Nephron (organoid): ENCODE measurements around the gene CBX7.

Source experiments
- H3K27ac Mint-ChIP-seq, 3 experiments: 2 replicates each; pipeline ENCODE4 v1.8.0; 2020; ENCODE audit warnings: mixed read lengths in 3 of 3, mild to moderate bottlenecking in 2 of 3, moderate library complexity in 1 of 3
- H3K27me3 Mint-ChIP-seq: 2 replicates; pipeline ENCODE4 v1.8.0; 2021; ENCODE audit warnings: low read depth, mild to moderate bottlenecking, moderate library complexity, mixed read lengths
- H3K36me3 Mint-ChIP-seq: 2 replicates; pipeline ENCODE4 v1.8.0; 2020; ENCODE audit warnings: low read depth, mixed read lengths
- H3K4me1 Mint-ChIP-seq: 2 replicates; pipeline ENCODE4 v1.8.0; 2020; ENCODE audit warnings: mixed read lengths
- H3K4me3 Mint-ChIP-seq, 3 experiments: 2 replicates each; pipeline ENCODE4 v1.8.0; 2020; ENCODE audit warnings: mild to moderate bottlenecking in 3 of 3, mixed read lengths in 3 of 3, moderate library complexity in 2 of 3
- H3K9me3 Mint-ChIP-seq: 2 replicates; pipeline ENCODE4 v1.8.0; 2020; ENCODE audit warnings: mixed read lengths
- TF ChIP-seq, protein P1 (sequence below), 3 experiments: fragments of 200-600 bp; sonication (generic); IDR thresholded peaks; one replicate each; pipeline ENCODE4 v1.5.0; 2021; ENCODE audit warnings: antibody characterized with exemption in 3 of 3; ENCODE audit not compliant: unreplicated experiment in 3 of 3

CBX7 gene

DNA sequence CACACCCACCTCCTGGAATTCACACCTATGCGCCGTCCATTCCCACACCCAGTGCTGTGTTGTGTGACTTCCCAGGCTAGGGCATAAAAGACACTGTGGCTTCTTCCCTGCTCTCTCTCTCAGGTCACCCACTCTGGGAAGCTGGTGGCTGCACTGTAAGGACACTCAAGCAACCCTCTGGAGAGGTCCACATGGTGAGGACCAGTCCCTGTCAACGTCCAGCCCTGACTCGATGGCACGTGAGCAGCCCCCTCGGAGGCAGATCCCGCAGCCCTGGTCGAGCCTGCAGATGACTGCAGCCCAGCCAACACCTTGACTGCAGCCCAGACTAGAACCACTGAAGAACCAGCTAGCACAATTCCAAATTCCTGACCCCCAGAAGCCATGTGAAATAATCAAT, 16.2 kb downstream of the CBX7 start:
- Mint-ChIP-seq H3K4me1 (no peaks in the 10 kb centered on the region), H3K27ac (no peak overlapping the region), H3K9me3 (no peaks in the 10 kb centered on the region), H3K4me3 (no peak overlapping the region), H3K36me3 (no peaks in the 10 kb centered on the region), H3K27me3 (peaks cover 8% of the 10 kb centered on the region)
- TF ChIP-seq, protein P1, sequence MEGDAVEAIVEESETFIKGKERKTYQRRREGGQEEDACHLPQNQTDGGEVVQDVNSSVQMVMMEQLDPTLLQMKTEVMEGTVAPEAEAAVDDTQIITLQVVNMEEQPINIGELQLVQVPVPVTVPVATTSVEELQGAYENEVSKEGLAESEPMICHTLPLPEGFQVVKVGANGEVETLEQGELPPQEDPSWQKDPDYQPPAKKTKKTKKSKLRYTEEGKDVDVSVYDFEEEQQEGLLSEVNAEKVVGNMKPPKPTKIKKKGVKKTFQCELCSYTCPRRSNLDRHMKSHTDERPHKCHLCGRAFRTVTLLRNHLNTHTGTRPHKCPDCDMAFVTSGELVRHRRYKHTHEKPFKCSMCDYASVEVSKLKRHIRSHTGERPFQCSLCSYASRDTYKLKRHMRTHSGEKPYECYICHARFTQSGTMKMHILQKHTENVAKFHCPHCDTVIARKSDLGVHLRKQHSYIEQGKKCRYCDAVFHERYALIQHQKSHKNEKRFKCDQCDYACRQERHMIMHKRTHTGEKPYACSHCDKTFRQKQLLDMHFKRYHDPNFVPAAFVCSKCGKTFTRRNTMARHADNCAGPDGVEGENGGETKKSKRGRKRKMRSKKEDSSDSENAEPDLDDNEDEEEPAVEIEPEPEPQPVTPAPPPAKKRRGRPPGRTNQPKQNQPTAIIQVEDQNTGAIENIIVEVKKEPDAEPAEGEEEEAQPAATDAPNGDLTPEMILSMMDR (IDR thresholded peaks at IDR 0.05; ENCODE audit: unreplicated experiment in 3 of 3) = no peak

DNA sequence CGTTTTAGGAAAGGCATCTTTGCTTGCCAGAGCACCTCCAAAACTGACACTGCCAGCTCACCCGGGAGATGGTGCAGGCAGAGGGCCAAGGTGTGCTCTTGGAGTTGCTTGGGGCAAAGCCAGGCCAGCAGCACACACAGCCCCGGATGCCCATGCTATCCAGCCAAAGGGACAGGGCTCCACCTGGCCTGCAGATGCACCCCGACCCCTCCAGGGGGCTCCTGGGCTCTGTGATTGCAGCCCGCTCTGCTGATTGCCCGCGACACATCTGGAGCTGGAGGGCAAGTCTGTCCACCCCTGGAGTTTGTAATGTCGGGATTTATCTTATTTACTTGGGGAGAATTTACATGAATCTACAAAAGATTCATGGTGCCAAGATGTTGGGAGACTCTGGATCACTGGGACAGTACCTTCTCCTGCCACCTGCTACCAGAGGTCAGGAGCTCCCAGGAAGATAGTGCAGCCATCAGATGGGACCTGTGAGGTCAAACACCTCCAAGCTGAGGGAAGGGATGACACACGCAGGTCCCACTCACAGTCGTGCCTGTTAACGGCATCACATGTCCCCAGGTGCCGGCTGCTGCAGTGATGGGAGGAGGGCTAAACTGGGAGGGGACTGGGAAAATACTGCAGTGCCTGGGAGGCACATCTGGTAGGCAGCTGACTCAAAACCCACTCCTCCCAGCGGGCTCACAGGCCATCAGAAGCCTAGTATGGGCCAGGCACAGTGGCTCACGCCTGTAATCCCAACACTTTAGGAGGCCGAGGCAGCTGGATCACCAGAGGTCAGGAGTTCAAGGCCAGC, 17.2 kb downstream of the CBX7 start:
- Mint-ChIP-seq H3K27me3 (peaks cover 8% of the 10 kb centered on the region), H3K36me3 (no peaks in the 10 kb centered on the region), H3K9me3 (no peaks in the 10 kb centered on the region), H3K27ac (no peak overlapping the region), H3K4me1 (peaks cover 7% of the 10 kb centered on the region), H3K4me3 (no peak overlapping the region)
- TF ChIP-seq, protein P1 (IDR thresholded peaks at IDR 0.05; ENCODE audit: unreplicated experiment in 3 of 3) = peak; percentile 68 to 79 (median 73)

DNA sequence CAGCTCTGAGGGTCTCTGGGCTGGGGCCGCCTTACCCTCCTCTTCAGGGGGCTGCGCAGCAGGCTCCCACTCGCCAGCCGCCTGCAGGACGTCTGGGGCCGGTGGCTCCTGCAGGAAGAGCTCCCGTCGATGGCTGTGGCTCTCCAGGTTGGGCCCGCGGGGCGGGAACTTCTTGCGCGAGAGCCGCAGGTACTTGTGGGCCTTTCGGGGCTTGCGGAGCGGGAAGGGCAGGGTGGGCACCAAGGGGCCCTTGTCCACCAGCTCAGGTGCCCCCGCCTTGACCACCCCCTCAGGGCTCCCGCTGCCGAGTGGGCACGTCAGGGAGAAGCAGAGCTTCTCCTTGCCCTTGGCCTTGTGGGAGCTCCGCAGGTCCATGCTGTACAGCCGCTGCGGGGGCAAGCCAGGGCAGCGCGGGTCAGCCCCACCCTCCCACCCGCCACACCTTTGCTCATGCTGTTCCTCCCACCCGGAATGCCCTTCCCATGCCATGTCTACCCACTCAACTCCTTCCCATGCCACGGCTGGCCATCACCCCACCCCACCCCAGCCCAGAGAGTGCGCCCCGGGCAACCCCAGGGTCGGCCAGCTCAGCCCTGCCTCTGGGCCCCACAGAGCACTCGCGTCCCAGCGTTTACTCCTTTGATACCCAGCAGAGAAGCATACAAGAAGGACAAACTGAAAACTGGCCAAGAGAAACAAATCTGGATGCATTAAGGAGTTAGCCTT, 18.0 kb downstream of the CBX7 start:
- no peaks in the 10 kb centered on the region for H3K36me3 Mint-ChIP-seq
- TF ChIP-seq, protein P1 (IDR thresholded peaks at IDR 0.05; ENCODE audit: unreplicated experiment in 3 of 3) = no peak
- H3K4me3 Mint-ChIP-seq = no peak overlapping the region
- H3K9me3 Mint-ChIP-seq = no peaks in the 10 kb centered on the region
- peaks cover 8% of the 10 kb centered on the region for H3K4me1 Mint-ChIP-seq
- H3K27me3 Mint-ChIP-seq = peaks cover 8% of the 10 kb centered on the region
- no peak overlapping the region for H3K27ac Mint-ChIP-seq

DNA sequence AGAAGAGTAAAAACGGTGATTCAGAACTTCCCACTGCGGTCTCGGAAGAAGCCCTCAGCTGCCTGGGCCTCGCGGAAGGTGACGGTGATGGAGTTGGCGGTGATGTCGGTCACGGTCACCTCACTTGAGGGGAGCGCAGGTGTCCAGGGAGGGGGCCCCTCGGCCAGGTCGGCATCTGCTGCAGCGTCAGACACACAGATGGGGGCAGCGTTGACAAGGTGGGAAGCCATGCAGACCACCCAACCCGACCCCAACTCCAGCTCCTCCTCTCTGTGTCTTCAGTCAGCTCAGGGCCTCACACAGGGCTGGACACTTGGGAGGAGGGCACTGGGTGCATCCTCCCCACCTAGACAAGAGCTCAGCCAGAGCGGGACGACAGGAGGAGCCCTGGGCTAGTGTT, 18.6 kb downstream of the CBX7 start:
- Mint-ChIP-seq H3K27ac (no peak overlapping the region), H3K27me3 (peaks cover 8% of the 10 kb centered on the region), H3K9me3 (no peaks in the 10 kb centered on the region), H3K4me3 (no peak overlapping the region), H3K4me1 (peaks cover 8% of the 10 kb centered on the region), H3K36me3 (no peaks in the 10 kb centered on the region)
- TF ChIP-seq, protein P1 (IDR thresholded peaks at IDR 0.05; ENCODE audit: unreplicated experiment in 3 of 3) = no peak

DNA sequence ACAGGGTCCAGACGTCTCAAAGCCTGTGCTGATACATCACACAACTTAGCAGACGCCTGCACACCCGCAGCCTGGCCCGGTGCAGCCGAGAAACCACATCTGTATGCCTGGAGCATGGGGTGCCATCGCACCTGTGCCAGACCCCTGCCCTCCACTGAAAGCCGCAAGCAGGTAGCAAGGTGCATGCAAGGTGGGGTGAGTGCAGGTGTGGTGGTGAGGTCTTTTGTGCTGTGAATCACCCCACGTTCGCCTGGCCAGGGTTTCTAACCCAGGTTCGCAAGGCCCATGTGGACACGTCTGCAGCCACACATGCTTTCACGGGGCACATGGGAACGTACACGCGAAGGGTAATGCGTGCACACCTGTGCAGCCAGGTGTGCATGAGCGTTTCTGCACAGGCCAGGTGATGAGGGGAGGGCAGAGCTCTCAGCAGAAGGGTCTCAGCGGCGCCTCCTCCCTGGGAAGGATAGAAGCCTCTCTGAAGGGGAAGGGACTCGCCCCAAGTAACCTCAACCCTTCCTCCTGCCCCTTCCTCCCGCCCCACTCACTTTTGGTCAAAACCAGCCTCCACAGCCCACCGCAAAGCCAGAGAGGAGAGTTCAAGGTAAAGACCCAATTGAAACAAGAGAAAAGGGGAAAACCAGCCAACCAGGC, 19.5 kb downstream of the CBX7 start:
- Mint-ChIP-seq H3K4me3 (no peak overlapping the region), H3K27ac (no peak overlapping the region), H3K27me3 (peaks cover 8% of the 10 kb centered on the region), H3K4me1 (peaks cover 8% of the 10 kb centered on the region), H3K9me3 (no peaks in the 10 kb centered on the region), H3K36me3 (no peaks in the 10 kb centered on the region)
- TF ChIP-seq, protein P1 (IDR thresholded peaks at IDR 0.05; ENCODE audit: unreplicated experiment in 3 of 3) = no peak
